ENCODE data around the gene PLAU.

Gene PLAU
- 2.4 to 287 (median 119) reads per million in 18 experiments for total RNA-seq

GRCh38 chr10:73910764-73911552 lies at the start of gene PLAU:
TSS of gene PLAU (plus strand) at chr10:73911132. CDS start at chr10:73911556, 424 bp downstream.
- peak; percentile 65 to 71 for DNase-seq

- DNase-seq = peak; percentile 58 to 80
Observed at GRCh38 chr10:73862011-73862410, 48.9 kb upstream of the PLAU start.

GRCh38 chr10:73863039-73863817 lies 47.7 kb upstream of the PLAU start:
- DNase-seq = no peak

GRCh38 chr10:73864229-73864628 lies 46.7 kb upstream of the PLAU start:
- DNase-seq = no peak

- DNase-seq = no peak
Observed at GRCh38 chr10:73865107-73865458, 45.8 kb upstream of the PLAU start.

GRCh38 chr10:73865459-73866442 lies 45.2 kb upstream of the PLAU start:
- peak; percentile 77 to 82 for DNase-seq

- DNase-seq = no peak
Observed at GRCh38 chr10:73866621-73867020, 44.3 kb upstream of the PLAU start.

- no peak for DNase-seq
Observed at GRCh38 chr10:73867126-73867807, 43.7 kb upstream of the PLAU start.

GRCh38 chr10:73867871-73868631 lies 42.9 kb upstream of the PLAU start:
- no peak for DNase-seq

- no peak for DNase-seq
Observed at GRCh38 chr10:73868655-73869195, 42.2 kb upstream of the PLAU start.

GRCh38 chr10:73871295-73872189 lies 39.4 kb upstream of the PLAU start:
- DNase-seq = no peak

GRCh38 chr10:73872190-73872710 lies 38.7 kb upstream of the PLAU start:
- no peak for DNase-seq

- DNase-seq = no peak
Observed at GRCh38 chr10:73873142-73873837, 37.6 kb upstream of the PLAU start.

- no peak for DNase-seq
Observed at GRCh38 chr10:73873838-73874215, 37.1 kb upstream of the PLAU start.

- DNase-seq = peak; percentile 75 to 76
Observed at GRCh38 chr10:73874267-73875138, 36.4 kb upstream of the PLAU start, which contains the start of gene CAMK2G. TSS of gene CAMK2G (minus strand) at chr10:73874555. CDS start at chr10:73874461, 94 bp downstream.

- DNase-seq = peak in 1 of 2 donors; percentile 15
Observed at GRCh38 chr10:73875139-73875475, 35.8 kb upstream of the PLAU start.

GRCh38 chr10:73876157-73876556 lies 34.8 kb upstream of the PLAU start:
- DNase-seq = no peak

- DNase-seq = no peak
Observed at GRCh38 chr10:73876566-73876965, 34.4 kb upstream of the PLAU start.
